ENCODE data around the gene AGO4. TPM values are rescaled to one million over a fixed set of nuclear protein-coding genes. Genes with fewer than 3 reads are reported as not detected.
A peak's percentile ranks its signal among the peaks of the same experiment; 100 is the strongest.

Gene AGO4
- total and polyA plus RNA-seq, 7 donors, result 3.5 to 27.4 (median 13.9) TPM

- peaks cover 8% of the 10 kb centered on the region for H3K4me1 ChIP-seq
- no peaks in the 10 kb centered on the region for H3K9me3 ChIP-seq
- H3K36me3 ChIP-seq (ENCODE audit: insufficient read depth in 1 of 2, low read depth in 1 of 2), result peaks cover 0 to 65% of the 10 kb centered on the region in 2 donors
- H3K4me3 ChIP-seq, result no peak overlapping the region
- WGBS, 3 donors, result 6 to 31% (median 19%) methylated on average over 1 of the region's 1 CpG
- no peaks in the 10 kb centered on the region for H3K27me3 ChIP-seq (ENCODE audit: insufficient read depth in 3 of 3, low read length in 2 of 3)
- TF ChIP-seq CTCF (IDR thresholded peaks at IDR 0.05), result no peak
- no peak for DNase-seq
- no peak for ATAC-seq
- intact Hi-C loops (cut with DNase I), result loop anchor here in 1 of 2 donors (10.0 kb wide), 1 partner anchor 209 kb away; no protein-coding TSS in a partner anchor
- no peak overlapping the region for H3K27ac ChIP-seq
Observed at GRCh38 chr1:35845766-35846165, 38.0 kb downstream of the AGO4 start.

- DNase-seq (no peak), ATAC-seq (no peak)
- Histone ChIP-seq H3K36me3 (ENCODE audit: insufficient read depth in 1 of 2, low read depth in 1 of 2) (peaks cover 0 to 51% of the 10 kb centered on the region in 2 donors), H3K4me1 (peaks cover 24% of the 10 kb centered on the region), H3K27me3 (ENCODE audit: insufficient read depth in 3 of 3, low read length in 2 of 3) (no peaks in the 10 kb centered on the region), H3K27ac (no peak overlapping the region), H3K9me3 (no peaks in the 10 kb centered on the region), H3K4me3 (no peak overlapping the region)
- TF ChIP-seq CTCF (IDR thresholded peaks at IDR 0.05), result no peak
- intact Hi-C loops (cut with DNase I), result loop anchor here in 1 of 2 donors (10.0 kb wide), 1 partner anchor 207 kb away; no protein-coding TSS in a partner anchor
- WGBS, 3 donors, result 82 to 90% (median 86%) methylated on average over 1 of the region's 1 CpG
Observed at GRCh38 chr1:35847935-35848565, 40.2 kb downstream of the AGO4 start.

- Histone ChIP-seq H3K9me3 (no peaks in the 10 kb centered on the region), H3K36me3 (ENCODE audit: insufficient read depth in 1 of 2, low read depth in 1 of 2) (peaks cover 3 to 56% of the 10 kb centered on the region in 2 donors), H3K27me3 (ENCODE audit: insufficient read depth in 3 of 3, low read length in 2 of 3) (no peaks in the 10 kb centered on the region), H3K4me3 (no peak overlapping the region), H3K4me1 (peaks cover 24% of the 10 kb centered on the region), H3K27ac (no peak overlapping the region)
- TF ChIP-seq CTCF (IDR thresholded peaks at IDR 0.05), result no peak
- DNase-seq (no peak), ATAC-seq (no peak)
- intact Hi-C loops (cut with DNase I), result no loop called here
- 73 to 84% (median 76%) methylated on average over 2 of the region's 2 CpGs for WGBS, 3 donors
Observed at GRCh38 chr1:35850051-35850450, 42.2 kb downstream of the AGO4 start.

GRCh38 chr1:35850716-35851115 lies 42.9 kb downstream of the AGO4 start:
- intact Hi-C loops (cut with DNase I), result no loop called here
- Histone ChIP-seq H3K27ac (peak overlapping the region; percentile 0), H3K27me3 (ENCODE audit: insufficient read depth in 3 of 3, low read length in 2 of 3) (no peaks in the 10 kb centered on the region), H3K4me1 (peaks cover 24% of the 10 kb centered on the region), H3K4me3 (no peak overlapping the region), H3K9me3 (no peaks in the 10 kb centered on the region), H3K36me3 (ENCODE audit: insufficient read depth in 1 of 2, low read depth in 1 of 2) (peaks cover 3 to 60% of the 10 kb centered on the region in 2 donors)
- 68 to 74% (median 74%) methylated on average over 4 to 5 of the region's 5 CpGs for WGBS, 3 donors
- ATAC-seq, result no peak
- no peak for TF ChIP-seq CTCF (IDR thresholded peaks at IDR 0.05)
- no peak for DNase-seq

Data from psoas muscle (tissue), 8 donors.